Loucy (cell line): ENCODE results near the gene BOD1L1.
"Not testable (repeated sequence)": the region's sequence is repeated elsewhere in the genome, so short reads cannot be mapped to it uniquely, and the experiment has no call there.

Experiments used
- H2AFZ ChIP-seq: fragments of 200-600 bp; sonication (generic); 2 replicates; pipeline ENCODE4 v1.6.0; 2016; ENCODE audit warnings: antibody characterized with exemption, mild to moderate bottlenecking, low read length, moderate library complexity
- H3F3A ChIP-seq: fragments of 200-600 bp; 2 replicates; pipeline ENCODE4 v1.6.0; 2016; ENCODE audit warnings: antibody characterized with exemption, low read depth, mild to moderate bottlenecking
- H3K27me3 ChIP-seq: fragments of 200-600 bp; sonication (generic); 2 replicates; pipeline ENCODE4 v1.6.1; 2014; ENCODE audit warnings: low read length, mild to moderate bottlenecking; ENCODE audit not compliant: insufficient read depth, poor library complexity, severe bottlenecking
- H3K36me3 ChIP-seq: fragments of 200-600 bp; sonication (generic); 2 replicates; pipeline ENCODE4 v1.6.1; 2016; ENCODE audit warnings: low read length; ENCODE audit not compliant: insufficient read depth
- H3K4me1 ChIP-seq: fragments of 200-600 bp; sonication (generic); 2 replicates; pipeline ENCODE4 v1.5.1; 2014; ENCODE audit warnings: low read length, mild to moderate bottlenecking; ENCODE audit not compliant: insufficient read depth, poor library complexity, severe bottlenecking
- H3K4me2 ChIP-seq: fragments of 200-600 bp; sonication (generic); 2 replicates; pipeline ENCODE4 v1.6.0; 2014; ENCODE audit warnings: antibody characterized with exemption, low read length, low read depth, mild to moderate bottlenecking; ENCODE audit not compliant: poor library complexity, severe bottlenecking
- H3K4me3 ChIP-seq: fragments of 200-600 bp; sonication (generic); 2 replicates; pipeline ENCODE4 v1.5.1; 2014; ENCODE audit warnings: low read length, mild to moderate bottlenecking, mixed read lengths; ENCODE audit not compliant: poor library complexity, severe bottlenecking
- H3K79me2 ChIP-seq: fragments of 200-600 bp; sonication (generic); 2 replicates; pipeline ENCODE4 v1.6.1; 2014; ENCODE audit warnings: low read length; ENCODE audit not compliant: insufficient read depth
- H3K9ac ChIP-seq: fragments of 200-600 bp; sonication (generic); 2 replicates; pipeline ENCODE4 v1.6.0; 2014; ENCODE audit warnings: mild to moderate bottlenecking, low read depth, low read length, moderate library complexity; ENCODE audit not compliant: poor library complexity, severe bottlenecking
- H3K9me2 ChIP-seq: fragments of 200-600 bp; sonication (generic); replicated peaks from 2 replicates; pipeline ENCODE4 v1.6.1; 2016; ENCODE audit warnings: low read depth, low read length, mixed read lengths
- H3K9me3 ChIP-seq: fragments of 200-600 bp; sonication (generic); 2 replicates; pipeline ENCODE4 v1.6.1; 2014; ENCODE audit warnings: mild to moderate bottlenecking, antibody characterized with exemption, low read length, low read depth; ENCODE audit not compliant: insufficient read depth
- H4K20me1 ChIP-seq: fragments of 200-600 bp; sonication (generic); 2 replicates; pipeline ENCODE4 v1.6.0; 2014; ENCODE audit warnings: antibody characterized with exemption, low read length, mild to moderate bottlenecking; ENCODE audit not compliant: insufficient read depth, poor library complexity, severe bottlenecking
- CTCF ChIP-seq: fragments of 200-600 bp; sonication (generic); conservative IDR thresholded peaks from 2 replicates; pipeline ENCODE4 v1.5.1; 2014; ENCODE audit warnings: mild to moderate bottlenecking, antibody characterized with exemption, low read length
- EZH2phosphoT487 ChIP-seq: fragments of 200-600 bp; IDR thresholded peaks from 2 replicates; pipeline ENCODE4 v1.6.1; 2018; ENCODE audit warnings: antibody characterized with exemption, mild to moderate bottlenecking, moderate library complexity, borderline replicate concordance

Gene BOD1L1

GRCh38 chr4:13567125-13567524 lies 60.4 kb downstream of the BOD1L1 start:
- Histone ChIP-seq H3K27me3 (no peaks in the 10 kb centered on the region), H2AFZ (no peak overlapping the region), H3K36me3 (peaks cover 38% of the 10 kb centered on the region), H3K4me3 (no peak overlapping the region), H3K79me2 (no peaks in the 10 kb centered on the region), H3K4me1 (no peaks in the 10 kb centered on the region), H3K4me2 (no peak overlapping the region), H3K9me3 (no peaks in the 10 kb centered on the region), H3K9me2 (no peaks in the 10 kb centered on the region), H4K20me1 (no peaks in the 10 kb centered on the region), H3K9ac (no peak overlapping the region), H3F3A (no peaks in the 10 kb centered on the region)
- TF ChIP-seq CTCF = no peak
- no peak for TF ChIP-seq EZH2phosphoT487

GRCh38 chr4:13562876-13563275 lies 64.6 kb downstream of the BOD1L1 start:
- no peak overlapping the region for H3K9ac ChIP-seq
- no peaks in the 10 kb centered on the region for H3F3A ChIP-seq
- H4K20me1 ChIP-seq = no peaks in the 10 kb centered on the region
- no peak overlapping the region for H3K4me3 ChIP-seq
- H2AFZ ChIP-seq = no peak overlapping the region
- no peaks in the 10 kb centered on the region for H3K9me2 ChIP-seq
- peaks cover under 1% of the 10 kb centered on the region; the same call in 1 of the 2 replicates for H3K36me3 ChIP-seq
- H3K79me2 ChIP-seq = no peaks in the 10 kb centered on the region
- H3K9me3 ChIP-seq = no peaks in the 10 kb centered on the region
- H3K4me1 ChIP-seq = no peaks in the 10 kb centered on the region
- no peak for TF ChIP-seq EZH2phosphoT487
- TF ChIP-seq CTCF = no peak
- no peak overlapping the region for H3K4me2 ChIP-seq
- H3K27me3 ChIP-seq = no peaks in the 10 kb centered on the region

- Histone ChIP-seq H2AFZ (no peak overlapping the region), H3K9ac (no peak overlapping the region), H3K27me3 (no peaks in the 10 kb centered on the region), H3K4me3 (no peak overlapping the region), H3F3A (no peaks in the 10 kb centered on the region), H3K9me3 (no peaks in the 10 kb centered on the region), H3K9me2 (no peaks in the 10 kb centered on the region), H3K79me2 (no peaks in the 10 kb centered on the region), H3K4me2 (no peak overlapping the region), H3K4me1 (no peaks in the 10 kb centered on the region), H3K36me3 (no peaks in the 10 kb centered on the region), H4K20me1 (no peaks in the 10 kb centered on the region)
- TF ChIP-seq EZH2phosphoT487 (no peak), CTCF (no peak)
These were observed 65.9 kb downstream of the BOD1L1 start for GRCh38 chr4:13561673-13562072.

GRCh38 chr4:13560111-13560510 lies 67.4 kb downstream of the BOD1L1 start:
- H3K4me1 ChIP-seq, H3K4me3 ChIP-seq, H4K20me1 ChIP-seq, H3K36me3 ChIP-seq, H3F3A ChIP-seq, H3K9ac ChIP-seq, H3K9me3 ChIP-seq, H3K27me3 ChIP-seq, H2AFZ ChIP-seq, H3K9me2 ChIP-seq, H3K4me2 ChIP-seq, H3K79me2 ChIP-seq: not testable (repeated sequence)
